Measurements from ENCODE around the gene NAP1L5.

The NAP1L5 gene

GRCh38 chr4:88720451-88721428, 23.1 kb upstream of the NAP1L5 start:
- no peak for DNase-seq

DNA sequence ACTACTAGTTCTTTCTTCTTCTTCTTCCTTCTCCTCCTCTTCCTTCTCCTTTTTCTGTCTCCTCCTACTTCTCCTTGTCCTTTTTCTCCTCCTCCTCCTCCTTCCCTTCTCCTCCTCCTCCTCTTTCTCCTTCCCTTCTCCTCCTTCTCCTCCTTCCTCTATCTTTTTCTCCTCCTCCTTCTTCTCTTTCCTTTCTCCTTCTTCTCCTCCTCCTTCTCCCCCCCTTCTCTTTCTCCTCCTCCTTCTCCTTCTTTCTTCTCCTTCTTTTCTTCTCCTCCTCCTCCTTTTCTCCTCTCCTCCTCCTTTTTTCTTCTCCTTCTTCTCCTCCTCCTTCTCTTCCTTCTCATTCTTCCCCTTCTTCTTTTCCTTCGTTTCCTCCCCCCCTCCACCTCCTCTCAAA, 21.8 kb upstream of the NAP1L5 start:
- no peak for DNase-seq

GRCh38 chr4:88718098-88718497, 20.5 kb upstream of the NAP1L5 start:
- no peak for DNase-seq

GRCh38 chr4:88713782-88714181, 16.2 kb upstream of the NAP1L5 start:
- no peak for DNase-seq

DNA sequence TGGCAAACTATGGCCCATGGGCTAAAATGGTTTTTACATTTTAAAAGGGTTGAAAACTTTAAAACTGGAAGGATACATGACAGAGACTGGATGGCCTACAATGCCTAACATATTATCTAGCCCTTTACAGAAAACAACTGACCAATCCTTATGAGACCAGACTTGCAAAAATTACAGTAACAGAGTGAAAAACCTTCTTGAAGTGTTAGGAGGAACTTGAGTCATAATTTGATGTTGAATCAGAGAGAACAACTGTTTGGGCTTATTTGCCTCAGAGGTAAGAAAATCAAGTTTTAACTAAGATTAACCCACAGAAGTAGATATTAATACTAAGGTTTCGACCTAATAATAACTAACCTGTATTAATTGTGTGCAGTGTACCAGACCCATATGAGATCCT, 12.4 kb upstream of the NAP1L5 start:
- no peak for DNase-seq

DNA sequence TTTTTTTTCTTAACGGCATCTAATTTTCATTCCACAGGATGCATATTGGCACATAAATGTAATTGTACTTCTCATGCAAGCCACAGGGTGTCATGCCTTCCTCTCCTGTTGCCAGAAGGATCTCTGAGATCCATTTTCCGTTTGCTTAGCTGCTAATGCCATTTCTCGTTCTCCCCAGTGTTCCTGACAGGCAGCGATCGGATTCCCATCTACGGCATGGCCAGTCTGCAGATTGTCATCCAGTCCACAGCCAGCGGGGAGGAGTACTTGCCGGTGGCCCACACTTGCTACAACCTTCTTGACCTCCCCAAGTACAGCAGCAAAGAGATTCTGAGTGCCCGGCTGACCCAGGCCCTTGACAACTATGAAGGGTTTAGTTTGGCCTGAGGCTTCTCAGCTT, 8.9 kb upstream of the NAP1L5 start:
- DNase-seq = no peak

- no peak for DNase-seq
These were observed 8.3 kb upstream of the NAP1L5 start for GRCh38 chr4:88705805-88706492.

GRCh38 chr4:88705223-88705622, 7.6 kb upstream of the NAP1L5 start:
- no peak for DNase-seq

DNA sequence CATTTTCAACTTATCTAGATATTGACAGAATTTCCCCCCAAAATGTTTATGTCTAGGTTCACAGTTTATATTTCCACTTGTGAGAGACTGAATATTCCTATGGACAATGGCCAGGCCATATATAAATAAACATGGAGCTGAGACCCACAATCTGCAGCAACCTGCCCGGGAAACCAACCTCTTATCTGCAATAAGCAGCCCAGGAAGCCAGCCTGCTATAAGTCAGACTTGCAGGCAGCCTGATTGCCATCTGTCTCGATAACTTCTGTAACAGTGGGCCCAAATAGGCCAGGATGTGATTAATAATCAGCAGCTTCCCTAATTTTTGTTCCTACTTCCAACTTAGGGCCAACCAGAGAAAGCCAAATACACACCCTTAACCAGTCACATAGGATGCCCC, 5.2 kb upstream of the NAP1L5 start:
- no peak for DNase-seq

DNA sequence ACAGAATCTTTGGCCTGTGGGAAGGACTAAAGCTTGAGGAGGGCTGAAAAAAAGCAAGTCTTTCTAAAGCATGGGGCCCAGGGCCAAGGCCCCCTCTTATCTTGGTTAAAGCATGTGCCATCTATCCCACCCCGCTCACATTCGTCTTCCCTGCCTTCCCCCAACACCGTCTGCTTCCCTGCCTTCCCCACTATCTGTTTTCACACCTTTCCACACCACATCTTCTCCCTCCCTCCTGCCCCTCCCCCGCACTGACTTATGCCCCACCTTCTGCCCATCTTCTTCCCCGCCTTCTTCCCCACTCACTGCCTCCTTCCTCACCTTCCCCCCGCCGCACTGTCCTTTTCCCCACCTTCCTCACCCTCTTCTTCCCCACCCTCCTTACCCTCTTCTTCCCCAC, 890 bp upstream of the NAP1L5 start:
- no peak for DNase-seq

DNA sequence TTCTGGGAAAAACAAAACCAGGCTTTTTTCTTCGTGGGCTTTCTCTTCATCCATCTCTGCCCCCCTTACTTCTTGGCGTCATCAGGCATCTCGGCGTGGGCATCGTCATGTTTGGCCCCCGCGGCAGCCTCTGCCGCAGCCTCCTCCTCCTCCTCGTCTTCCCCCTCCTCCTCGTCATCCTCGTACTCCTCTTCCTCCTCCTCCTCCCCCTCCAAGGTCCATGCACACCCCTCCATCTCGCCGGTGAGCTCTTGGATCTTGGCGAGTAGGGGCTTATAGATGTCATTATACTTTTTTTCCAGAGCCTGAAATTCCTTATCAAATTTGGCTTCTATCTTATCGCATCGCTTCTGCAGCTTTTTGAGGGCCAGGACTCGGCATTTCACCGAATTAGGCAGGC, 488 bp downstream of the NAP1L5 start:
- no peak for DNase-seq

DNA sequence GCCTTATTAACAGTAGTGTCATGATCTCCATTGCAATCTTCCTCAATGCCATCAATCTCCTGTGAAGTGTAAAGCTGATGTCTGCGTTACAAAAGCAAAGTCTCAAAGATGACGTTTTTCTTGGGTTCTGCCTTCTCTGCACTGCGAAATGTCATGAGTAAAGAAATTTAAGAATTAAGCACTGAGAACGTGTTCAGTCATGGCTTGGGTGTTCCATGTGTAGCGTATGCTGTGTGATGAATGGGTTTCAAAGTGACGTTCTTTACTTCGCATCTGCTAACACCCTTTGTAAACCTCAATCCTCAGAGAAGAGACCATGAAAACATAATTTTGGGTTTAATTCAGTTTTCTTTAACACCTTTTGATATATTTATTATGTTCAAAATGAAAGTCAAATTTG, 999 bp downstream of the NAP1L5 start:
- DNase-seq = no peak

GRCh38 chr4:88693792-88694191, 3.8 kb downstream of the NAP1L5 start:
- no peak for DNase-seq

DNA sequence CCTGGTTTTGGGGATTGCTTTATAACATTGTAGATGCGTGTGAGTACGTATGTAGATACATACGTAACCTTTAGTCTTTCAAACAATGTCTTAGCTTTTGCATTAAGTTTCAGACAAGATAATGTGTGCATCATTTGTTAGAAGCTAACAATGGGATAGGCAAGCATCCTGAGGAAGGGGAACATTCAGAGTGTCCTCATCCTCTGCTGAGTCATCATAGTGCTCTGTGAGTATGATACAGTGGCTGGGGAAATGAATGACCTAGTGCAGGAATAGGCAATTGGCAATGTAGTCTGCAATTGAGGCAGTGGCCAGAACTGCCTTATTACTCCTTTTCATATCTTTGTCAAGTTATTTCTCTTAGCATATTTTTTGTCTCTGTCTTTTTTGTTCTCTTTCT, 7.3 kb downstream of the NAP1L5 start:
- no peak for DNase-seq

- DNase-seq = no peak
These were observed 16.4 kb downstream of the NAP1L5 start for GRCh38 chr4:88681209-88681608.

DNA sequence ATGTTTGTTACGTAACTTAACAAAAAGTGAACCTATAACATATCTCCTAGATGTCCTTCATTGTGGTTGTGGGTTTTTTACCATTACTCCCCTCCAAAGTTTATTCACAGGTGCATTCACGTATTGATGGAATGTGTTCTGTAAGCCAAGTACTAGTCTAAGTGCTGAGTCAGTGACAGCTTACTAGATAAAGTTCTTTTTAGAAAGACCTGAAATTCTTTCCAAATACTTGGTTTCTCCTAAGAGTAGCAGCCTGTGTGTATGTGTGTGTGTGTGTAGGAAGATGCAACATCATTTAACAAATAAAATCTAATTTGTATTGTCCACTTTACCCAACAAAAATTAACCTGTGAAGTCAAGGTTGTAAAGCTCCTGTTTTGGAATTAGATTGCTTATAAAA, 22.1 kb downstream of the NAP1L5 start:
- no peak for DNase-seq

DNA sequence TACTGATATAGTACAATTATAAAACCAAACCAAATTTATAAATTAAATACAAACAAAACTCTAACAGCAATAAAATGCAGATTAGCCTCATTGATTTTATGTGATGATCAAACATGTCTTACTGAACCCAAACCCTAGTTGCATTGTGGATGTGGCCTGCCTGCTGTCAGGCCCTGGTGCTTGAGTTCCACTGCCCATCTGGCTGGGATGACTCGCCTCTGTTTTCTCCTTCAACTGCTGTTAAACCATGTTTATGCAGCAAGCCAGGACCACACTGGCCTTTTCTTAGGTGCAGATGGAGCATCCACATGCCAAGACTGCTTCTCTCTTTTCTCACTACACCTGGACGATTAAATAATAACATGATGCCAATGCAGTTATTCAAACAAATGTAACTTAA, 22.6 kb downstream of the NAP1L5 start:
- DNase-seq = no peak

GRCh38 chr4:88674565-88674964, 23.1 kb downstream of the NAP1L5 start:
- DNase-seq = no peak

DNA sequence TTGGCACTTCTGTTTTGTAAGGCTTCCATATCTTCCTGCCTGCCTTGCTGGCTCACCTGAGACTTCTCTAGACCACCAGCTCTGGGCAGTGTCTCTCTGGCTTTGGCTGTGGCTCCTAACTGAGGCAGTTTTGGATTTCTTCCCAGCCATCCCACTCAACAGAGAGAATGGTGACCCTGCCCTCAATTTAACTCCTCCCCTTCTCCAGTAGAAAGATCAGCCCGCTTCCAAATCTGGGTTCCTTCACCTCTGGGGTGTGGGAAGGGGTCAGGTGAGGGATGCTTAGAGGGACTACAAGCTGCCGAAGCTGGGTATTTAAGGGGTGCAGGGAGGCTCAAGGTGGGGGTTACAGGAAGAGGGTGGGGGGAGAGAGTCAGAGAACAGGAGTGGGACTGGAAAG, 23.7 kb downstream of the NAP1L5 start:
- DNase-seq = no peak

DNA sequence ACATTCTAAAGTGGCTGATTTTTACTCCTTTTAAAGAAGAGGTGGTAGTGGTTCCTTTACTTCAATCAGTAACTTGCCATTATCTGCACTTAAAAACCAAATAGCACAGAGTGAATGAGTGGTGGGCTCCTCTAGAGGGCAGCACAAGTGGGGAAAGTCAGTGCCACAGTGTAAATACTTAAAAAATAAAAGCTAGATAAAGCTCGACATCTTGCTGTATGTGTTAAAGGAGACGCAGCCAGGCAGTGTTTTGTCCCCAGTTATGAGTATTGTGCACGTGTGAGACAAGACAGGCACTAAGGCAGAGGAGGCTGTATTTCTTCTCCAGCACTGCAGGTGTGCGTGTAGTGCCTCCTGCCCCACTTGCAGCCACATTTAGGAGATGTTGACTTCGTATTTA, 24.6 kb downstream of the NAP1L5 start:
- DNase-seq = no peak

GRCh38 chr4:88661739-88662138, 35.9 kb downstream of the NAP1L5 start:
- DNase-seq = no peak

DNA sequence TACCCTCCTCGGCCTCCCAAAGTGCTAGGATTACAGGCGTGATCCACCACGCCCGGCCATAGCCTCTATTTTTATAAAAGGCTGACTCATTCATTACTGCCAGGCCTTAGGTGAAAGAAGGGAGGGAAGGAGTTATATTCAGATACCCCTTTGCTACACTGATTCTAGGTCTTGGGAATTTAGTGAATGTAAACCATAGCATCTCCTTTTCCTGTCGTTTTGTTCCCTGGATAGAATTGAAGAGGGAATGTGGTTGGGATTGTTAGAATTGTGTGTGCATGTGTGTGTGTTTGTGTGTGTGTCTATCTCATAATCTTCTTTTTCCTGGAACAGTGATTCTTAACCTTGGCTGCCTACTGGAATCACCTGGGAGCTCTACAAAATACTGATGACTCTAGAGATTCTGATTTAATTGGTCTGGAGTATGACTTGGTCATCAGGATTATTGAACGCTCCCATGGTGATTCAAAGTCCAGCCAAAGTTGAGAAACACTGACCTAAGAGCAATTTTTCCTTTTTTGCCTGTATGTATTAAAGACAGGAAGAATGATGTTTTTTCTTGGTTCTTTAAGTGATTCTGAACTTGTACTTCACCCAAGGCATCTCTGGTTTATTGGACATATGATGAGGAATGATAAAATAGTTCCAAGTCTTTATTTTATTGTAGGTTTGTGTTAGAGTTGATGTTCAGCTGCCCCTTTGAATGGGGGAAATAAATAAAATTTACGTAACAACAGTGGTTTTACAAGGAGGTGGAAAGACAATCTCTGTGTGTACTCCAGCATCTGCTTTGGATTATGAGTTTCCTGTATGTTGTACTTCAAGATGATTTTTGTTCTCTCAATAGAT, 37.0 kb downstream of the NAP1L5 start:
- DNase-seq = no peak

GRCh38 chr4:88659890-88660208, 37.8 kb downstream of the NAP1L5 start:
- DNase-seq = no peak

All from SHP77 treated with DMSO at 0.1 percent for 48 hours (cell line).